CD4-positive, alpha-beta T cell treated with Interleukin-10 for 1 hour (primary cell): ENCODE data around the gene ZNF48.

Source experiments
- DNase-seq: peaks from one replicate; pipeline ENCODE4 v3.0.0-alpha.2; 2020

Gene ZNF48

DNA sequence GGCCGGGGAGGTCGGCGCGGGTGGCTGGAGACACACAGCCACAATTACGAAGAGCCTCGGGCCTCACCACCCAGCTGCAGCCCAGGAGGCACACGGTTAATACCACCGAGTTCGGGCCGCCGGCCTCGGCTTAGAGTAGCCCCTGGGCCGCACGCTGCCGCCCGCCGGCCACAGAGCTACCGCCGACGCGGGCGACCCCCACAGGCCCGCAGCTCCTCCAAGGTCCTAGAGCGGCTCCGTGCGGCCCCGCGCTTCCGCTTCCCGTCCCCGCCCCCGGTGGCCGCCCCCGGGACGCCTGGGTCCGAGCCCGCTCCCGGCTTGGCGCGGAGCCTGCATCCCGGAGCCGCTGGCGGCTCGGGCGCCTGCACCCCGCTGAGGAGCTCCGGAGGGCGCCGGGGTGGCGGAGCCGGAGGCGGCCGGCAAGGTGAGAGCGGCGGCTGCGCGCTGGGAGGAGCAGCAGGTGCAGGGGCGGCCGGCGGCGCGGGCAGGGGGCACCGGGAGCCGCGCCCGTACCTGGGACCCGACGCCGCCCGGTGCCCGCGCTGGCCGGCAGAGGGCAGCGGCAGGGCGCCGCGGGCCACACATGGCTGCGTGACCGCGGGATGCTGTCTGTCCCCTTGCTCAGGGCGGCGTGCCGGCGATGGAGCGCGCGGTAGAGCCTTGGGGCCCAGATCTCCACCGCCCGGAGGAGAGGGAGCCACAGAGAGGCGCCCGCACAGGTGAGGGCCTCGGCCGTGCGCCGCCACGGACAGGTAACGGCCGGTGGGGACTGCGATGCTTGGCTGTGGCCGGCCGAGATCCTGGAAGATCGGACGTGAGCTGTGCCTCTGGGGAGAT is at the start of gene ZNF48:
ZNF48 (plus strand) TSS at position 266 of the 837 bp plus-strand sequence; CDS start at position 641, 375 bp downstream.
- DNase-seq, result peak; percentile 62

DNA sequence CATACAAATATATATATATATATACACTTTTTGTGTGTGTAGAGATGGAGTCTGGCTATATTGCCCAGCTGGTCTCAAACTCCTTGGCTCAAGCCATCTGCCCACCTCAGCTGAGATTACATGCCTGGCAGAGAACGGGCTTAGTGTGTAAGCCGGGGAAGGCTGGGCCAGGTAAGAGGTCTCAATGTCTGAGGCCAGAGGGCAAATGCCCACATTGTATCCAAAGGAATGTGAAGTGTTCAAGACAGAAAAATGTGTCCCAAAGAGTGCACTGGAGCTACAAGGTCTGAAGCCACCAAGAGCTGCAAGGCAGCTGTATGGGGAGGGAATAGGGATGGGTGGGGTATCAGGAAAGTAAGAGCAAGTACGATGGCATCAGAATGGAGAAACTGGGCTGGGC is 48.9 kb upstream of the ZNF48 start:
- no peak for DNase-seq

DNA sequence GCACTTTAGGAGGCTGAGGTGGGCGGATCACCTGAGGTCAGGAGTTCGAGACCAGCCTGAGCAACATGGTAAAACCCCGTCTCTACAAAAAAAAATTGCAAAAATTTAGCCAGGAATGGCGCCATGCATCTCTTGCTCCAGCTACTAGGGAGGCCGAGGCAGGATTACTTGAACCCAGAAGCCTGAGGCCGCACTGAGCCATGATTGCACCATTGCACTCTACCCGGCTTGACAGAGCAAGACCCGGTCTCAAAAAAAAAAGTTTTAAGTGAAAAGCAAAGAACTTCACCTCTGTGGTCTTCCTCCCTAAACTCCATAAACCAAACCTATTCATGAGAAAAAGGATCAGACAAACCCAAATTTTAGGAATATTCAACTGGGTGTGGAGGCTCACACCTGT is 47.1 kb upstream of the ZNF48 start:
- no peak for DNase-seq

DNA sequence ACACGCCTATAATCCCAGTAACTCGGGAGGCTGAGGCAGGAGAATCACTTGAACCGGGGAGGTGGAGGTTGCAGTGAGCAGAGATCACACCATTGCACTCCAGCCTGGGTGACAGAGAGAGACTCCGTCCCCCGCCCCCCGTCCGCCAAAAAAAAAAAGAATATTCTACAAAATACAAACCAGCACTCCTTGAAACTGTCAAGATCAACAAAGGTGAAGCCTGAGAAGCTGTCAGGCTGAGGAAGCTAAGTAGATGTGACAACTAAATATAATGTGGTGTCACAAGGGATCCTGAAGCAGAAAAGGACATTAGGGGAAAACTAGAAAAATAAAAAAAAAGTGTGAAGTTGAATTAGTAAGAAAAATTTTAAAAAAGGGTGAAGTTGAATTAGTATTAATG is 46.3 kb upstream of the ZNF48 start:
- no peak for DNase-seq

DNA sequence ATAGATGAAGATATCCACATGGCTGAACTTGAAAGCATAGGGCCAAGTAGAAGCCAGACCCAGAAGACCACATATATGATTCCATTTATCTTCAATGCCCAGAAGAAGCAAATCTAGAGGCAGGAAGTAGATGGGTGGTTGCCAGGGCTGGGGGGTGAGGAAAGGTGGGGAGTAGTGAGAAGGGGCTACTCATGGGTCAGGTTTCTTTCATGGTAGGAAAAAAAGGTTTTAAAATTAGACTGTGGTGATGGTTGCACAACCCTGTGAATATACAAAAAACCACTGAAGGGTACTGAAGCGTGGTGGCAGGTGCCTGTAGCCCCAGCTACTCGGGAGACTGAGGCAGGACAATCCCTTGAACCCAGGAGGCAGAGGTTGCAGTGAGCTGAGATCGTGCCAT is 45.5 kb upstream of the ZNF48 start:
- no peak for DNase-seq

DNA sequence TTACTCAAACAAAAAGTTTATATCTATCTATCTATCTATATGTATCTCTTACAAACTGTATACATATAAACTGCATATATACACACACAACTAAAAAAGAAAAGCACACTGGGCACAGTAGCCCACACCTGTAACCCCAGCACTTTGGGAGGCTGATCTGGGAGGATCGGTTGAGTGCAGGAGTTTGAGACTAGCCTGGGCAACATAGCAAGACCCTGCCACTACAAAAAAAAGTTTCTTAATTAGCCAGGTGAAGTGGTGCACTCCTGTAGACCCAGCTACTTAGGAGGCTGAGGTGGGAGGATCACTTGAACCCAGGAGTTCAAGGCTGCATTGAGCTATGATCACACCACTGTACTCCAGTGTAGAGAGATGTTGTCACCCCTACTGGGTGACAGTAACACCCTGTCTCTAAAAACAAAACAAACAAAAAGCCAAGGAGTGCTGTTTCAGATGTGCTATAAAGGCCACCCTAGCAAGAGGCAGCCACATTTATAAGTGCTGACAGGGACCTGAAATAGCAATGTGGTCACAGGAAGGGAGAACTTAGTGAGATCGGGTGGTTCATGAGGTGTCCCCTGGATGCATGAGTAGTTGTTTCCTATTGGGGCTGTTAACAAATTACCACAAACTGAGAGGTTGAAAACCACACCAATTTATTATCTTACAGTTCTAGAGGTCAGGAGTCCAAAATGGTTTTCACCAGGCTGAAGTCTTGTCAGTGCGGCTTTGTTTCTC is 44.9 kb upstream of the ZNF48 start:
- peak; percentile 42 for DNase-seq

DNA sequence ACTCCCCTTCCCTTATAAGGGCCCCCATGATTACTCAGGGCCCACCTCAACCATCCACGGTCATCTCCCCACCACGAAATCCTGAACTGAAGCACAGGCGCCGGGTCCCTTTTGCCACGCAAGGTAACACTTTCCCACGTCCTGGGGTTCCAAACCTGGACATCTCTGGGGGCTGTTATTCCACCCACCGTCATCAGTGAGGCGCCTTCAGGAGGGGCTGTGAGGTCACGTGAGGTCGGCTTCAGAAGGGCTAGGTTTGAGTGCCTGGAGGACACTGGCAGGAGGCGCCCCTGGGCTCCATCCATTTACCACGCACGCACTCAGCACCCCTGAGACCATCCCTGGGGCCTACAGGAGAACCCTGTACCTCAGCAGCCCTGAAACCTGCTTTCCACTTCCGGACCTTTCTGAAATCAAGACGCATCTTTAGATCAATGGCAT is 44.2 kb upstream of the ZNF48 start:
- DNase-seq, result no peak

DNA sequence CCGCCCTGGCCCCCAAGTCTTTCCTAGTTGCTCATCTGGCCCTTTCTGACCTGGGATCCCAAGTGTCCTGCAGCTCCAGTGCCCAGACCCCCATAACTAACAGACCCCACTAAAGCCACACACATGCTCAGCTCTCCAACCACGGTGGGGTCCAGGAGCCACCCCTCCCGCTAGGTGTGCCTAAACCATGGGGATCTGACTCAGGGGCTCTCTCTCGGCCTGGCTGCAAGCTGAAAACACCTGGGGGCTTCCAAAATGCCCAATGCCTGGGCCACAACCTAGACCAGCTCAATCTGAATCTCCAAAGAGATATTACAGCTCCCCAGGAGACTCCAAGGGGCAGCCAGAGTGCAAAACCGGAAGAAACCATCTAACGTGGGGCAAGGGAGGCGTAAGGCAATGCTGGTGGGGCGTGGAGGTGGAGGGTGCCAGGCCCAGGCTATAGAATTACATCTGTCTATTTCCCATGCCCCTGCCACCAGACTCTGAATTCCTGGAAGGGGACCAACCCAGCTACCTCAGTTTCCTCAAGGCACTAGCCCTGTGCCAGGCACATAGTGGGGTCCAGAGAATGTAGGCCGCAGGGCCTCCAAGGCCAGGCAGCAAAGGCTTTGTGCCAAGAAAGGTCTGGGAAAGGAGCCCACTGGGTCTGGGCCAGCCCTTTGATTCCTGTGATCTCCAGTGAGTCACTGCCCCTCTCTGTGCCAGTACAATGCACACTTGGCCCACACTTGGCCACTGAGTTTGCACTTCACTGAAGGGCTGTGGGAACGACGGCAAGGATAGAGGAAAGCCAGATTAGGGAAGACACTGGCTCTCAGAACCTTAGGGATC is 43.4 kb upstream of the ZNF48 start:
- DNase-seq, result no peak

DNA sequence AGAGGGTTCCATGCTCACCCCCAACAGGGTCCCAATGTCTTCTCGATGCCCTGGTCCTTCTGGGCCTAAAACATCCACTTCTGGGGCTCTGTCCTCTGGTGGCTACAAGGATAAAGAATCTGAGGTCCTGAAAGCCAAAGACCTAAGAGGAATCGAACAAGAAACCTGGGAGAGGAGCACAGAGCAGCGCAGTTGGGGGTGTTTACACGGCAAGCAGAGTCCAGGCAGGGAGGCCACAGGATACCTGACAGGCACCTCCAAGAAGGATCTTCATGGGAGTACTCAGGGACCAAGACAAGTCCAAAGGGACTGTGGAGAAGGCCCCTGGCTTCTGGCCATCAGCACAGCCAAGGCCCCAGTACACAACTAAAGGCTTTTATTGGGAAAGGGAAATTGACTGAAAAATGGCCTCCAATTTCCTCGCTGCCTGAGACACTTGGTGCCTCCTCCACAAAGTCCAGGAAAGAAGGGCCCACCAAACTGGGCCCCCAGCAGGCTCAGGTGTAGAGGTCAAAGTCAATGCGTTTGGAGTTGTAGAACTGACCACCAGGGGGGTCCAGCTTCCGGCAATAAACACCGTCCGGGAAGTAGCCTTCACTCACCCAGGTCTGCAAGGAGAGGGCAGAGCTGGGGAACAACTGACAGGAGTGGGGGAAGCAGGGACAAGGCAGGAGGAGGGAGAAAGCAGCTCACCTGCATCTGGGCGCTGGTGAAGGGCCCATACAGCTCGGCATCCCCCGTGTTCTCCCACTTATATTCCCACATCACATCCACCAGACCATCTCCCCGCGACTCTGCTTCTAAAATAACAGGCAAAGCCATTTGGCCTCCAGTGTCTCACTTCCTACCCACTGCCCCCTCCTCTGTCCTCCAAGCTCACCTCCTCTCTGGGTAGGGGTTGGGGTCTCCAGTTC is 42.5 kb upstream of the ZNF48 start:
- DNase-seq, result no peak

DNA sequence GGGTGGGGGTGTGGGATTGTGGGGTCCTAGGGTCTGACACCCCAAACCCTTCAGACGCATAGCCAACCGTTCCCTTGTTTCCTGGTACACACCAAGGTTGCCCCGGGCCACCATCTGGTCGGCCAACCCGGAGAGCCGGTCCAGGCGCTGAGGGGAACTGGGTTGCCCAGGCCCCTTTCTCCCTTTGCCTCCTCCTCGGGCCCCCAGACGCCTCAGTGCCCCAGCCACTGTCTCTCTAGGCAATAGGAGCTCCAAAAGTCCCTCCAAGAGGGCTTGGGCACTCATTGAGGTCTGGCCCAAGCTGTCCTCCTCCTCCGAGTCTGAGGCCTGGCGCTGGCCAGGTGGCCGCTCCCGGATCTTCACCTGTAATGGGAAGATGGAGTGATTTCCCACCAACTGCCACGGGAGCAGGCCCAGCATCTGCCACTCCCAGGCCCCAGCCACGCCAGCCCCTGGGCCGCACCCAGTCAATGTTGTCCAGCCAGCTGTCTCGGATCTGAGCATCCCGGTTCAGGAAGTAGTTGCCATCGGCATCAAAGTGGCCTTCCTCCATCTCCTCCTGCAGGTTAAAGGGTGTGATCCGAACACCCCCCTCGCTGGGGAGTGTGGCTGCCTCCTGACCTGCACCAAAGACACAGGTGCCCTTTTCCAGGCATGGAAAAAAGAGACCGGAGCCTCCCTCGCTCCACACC is 41.6 kb upstream of the ZNF48 start:
- DNase-seq, result no peak

DNA sequence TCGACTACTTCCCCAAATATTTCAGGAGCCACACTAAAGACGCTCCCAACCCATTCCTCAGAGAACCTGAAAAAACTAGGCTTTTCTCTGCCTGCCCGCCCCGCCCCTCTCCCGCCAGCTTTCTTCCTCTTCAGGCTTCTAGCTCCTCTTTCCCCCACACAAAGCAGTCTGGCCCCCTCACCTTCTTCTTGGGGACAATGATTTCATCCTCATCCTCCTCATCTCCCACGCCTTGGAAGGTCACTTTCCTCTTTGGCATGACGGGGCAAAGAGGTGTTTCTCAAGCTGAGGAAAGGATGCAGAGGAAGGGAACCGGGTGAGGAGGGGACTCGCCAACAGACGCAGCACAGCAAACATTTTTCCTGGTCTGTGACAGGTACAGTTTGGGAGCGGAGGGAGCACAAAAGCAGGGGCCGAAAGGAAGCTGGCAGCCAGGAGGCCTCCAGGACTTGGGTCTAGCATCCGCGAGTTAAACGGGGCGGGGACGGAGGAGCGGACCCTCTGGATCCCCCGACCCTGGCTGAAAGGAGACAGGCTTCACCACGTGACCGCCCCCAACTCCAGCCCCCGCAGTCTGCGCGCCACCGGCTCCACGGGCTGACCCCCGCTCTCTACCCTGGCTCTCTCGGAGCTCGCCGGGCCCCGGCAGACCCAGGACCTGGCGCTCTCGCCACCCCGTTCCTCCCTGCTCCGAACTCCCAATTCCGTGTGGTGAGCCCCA is 40.6 kb upstream of the ZNF48 start:
- no peak for DNase-seq

DNA sequence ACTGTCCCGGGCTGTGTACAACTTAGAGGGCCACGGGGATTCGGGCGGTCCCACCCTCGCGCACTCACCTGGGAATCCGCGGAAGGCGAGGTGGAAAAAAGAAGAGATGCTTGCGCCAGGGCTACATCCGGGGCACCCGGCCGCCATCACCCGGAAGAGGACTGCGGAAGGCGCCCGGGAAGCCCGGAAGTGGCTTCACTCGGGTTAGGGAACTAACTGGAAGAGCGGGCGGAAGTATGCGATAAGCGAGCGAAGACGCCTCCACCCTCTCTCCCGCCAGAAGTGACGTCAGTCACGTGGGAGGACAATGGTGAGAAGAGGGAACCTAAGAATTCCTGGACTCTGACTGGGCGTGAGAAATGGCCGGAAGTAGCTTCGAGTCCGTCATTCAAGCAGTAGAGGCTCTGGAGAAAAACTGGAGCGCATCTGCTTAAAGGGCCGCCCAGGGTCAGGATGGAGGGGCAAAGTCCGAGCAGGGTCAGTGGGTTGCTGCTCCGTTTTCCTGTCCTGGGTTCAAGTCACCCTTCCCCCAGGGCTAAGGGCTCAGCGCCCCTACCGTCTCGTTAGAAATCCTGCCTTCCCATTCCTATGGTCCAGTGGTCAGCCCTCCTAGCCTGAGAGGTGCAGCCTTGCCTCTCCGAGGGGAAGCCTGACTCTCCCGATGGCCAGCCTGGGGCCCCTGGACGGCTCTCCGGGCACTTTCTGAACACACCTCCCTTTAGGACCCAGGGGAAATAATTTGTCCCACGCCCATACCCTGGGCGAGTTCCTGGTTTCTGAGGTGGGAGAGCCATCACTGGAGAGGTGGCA is 39.9 kb upstream of the ZNF48 start, which contains the start of gene CD2BP2:
CD2BP2 (minus strand) TSS at position 165 of the 810 bp plus-strand sequence. CDS start 627 bp downstream, outside the sequence.
- DNase-seq, result peak; percentile 90

DNA sequence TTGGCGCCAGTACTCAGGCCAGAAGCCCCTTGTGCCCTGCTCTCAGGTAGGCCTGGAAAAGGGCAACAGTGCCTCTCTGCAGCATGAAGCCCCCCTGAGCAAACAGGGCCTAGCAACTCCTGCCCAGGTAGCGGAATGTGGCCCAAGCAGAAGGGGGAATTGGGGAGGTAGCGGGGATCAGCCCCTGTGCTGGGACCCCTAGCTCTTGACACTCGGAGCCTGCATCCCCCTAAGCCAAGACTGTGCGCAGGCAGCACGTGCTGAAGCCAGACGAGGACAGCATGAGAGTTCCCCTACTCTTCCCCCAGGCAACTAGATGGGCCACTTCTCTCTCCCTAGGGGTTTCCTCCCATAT is 39.3 kb upstream of the ZNF48 start:
- DNase-seq, result no peak

DNA sequence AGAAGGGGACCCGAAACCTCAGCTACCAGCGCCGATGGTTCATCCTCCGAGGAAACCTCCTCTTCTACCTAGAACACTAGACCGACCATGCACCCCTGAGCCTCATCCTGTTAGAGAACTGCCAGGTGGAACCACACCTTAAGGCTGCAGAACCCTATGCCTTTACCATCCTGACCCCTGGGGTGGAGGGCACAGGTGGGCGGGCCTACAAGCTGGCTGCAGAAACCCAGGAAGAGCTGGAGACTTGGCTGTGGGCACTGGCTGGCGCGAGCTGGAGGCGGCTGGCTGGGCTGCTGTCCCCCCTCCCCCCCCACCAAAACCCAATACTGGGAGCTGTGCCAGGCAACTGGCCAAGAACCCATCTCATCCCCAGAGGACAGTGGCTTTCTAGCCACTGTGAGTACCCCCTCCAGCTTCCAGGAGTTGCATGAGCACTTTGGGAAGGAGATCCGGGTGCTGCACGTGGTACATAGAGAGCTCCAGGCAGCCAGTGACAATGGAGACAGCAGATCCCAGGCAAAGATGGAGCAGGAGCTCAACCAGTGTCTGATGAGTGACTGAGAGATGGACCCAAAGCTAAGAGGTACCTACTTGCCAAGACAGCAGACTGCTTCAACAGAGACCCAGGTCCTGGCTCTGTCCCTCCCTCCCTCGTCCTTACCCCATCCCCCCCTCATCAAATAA is 38.7 kb upstream of the ZNF48 start:
- DNase-seq, result no peak

DNA sequence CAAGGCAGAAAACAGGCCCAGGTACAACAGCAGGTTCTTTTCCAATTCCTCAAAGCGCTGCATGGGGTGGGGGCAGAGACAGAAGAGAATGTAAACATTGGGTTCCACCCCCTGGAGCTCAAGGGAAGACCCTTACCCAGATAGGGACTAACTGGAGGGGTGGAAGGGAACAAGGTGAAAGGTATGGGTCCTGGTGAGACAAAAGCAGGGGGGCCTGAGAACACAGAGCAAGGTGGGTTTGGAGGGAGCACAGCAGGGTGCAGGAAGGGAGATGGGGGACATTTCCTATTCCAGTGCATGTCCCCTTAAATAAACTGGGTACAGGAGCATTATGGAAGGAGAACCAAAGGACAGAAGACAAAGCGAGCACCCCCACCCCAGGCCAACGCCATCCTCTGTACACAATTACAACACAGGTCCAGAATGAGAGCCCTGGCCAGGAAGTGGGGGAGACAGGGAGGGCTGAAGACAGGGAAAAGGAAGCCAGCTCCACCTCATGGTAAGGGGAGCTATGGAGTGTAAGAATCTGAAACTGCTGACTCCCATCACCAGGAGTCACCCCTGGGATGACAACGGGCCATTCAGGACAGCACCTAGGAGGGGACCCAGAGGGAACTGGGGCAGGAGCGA is 38.0 kb upstream of the ZNF48 start:
- DNase-seq, result no peak

DNA sequence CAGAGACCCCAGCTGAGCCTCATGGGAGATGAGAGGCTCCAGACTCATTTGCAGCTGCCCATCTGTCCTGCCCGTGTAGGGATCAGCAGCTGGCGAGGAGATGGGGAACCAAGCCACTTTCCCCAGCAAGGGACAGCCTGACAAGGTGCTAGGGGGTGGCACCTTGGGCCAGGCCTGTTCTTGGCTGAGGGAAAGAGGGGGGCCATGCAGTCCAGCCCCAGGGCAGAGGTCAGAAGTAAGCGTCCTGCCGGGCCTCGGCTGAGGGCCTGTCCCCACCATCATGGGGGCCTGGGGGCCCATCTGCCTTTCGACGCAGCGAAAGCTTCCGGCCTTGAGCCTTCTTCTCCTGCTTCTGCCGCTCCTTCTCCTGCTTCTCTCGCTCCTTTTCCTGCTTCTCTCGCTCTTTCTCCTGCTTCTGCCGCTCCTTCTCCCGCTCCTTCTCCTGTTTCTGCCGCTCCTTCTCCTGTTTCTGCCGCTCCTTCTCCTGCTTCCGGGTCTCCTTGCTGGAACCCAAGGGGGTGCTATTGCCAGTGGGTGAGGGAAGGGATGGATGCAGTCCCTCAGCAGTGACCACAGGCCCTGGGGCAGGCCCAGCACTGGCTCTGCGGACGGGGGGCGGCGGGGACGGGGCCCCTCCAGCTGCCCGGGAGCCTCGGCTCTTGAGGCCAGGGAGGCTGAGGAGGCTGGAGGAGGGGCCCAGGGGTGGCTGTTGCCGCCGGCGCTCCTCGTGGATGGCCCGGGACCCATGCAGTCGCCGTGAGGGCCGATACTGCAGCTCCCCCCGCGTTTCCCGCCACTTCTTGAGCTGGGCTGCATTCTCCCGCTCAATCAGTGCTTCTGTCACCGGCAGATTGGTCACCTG is 37.3 kb upstream of the ZNF48 start:
- no peak for DNase-seq

DNA sequence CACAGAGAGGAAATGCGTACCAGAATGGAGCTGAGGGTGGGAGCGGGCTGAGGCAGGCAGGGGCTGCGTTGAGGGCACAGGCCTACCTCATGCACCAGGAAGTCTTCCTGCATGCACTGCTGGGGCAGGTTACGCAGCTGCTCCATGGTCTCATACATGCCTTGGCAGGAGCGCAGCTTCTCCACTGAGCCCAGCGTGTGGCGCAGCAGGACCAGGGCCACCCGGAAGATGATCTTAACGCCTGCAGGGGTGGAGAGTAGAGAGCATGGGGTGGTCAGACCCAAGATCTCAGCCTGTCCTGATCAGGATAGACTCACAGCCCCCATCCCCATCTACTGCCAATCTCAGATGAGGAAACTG is 36.7 kb upstream of the ZNF48 start:
- no peak for DNase-seq
